Neural cell (in vitro differentiated cells): ENCODE measurements around the gene VPS35L. TPM values are rescaled to one million over a fixed set of nuclear protein-coding genes. Genes with fewer than 3 reads are reported as not detected.

ENCODE experiments used
- H2AFZ ChIP-seq: fragments of 200-600, 300-800 bp; sonication (generic), shearing (Covaris generic); 2 replicates; pipeline ENCODE4 v1.6.0; 2014; ENCODE audit warnings: low read depth, mild to moderate bottlenecking, antibody characterized with exemption, low read length, moderate library complexity
- H3F3A ChIP-seq: fragments of 200-600 bp; shearing (Covaris generic); 2 replicates; pipeline ENCODE4 v1.6.1; 2016; ENCODE audit warnings: mild to moderate bottlenecking, moderate library complexity, mixed read lengths, antibody characterized with exemption, low read length; ENCODE audit not compliant: insufficient read depth, poor library complexity, severe bottlenecking
- H3K27ac ChIP-seq: fragments of 200-600, 300-800 bp; sonication (generic), shearing (Covaris generic); 2 replicates; pipeline ENCODE4 v1.5.1; 2014; ENCODE audit warnings: mild to moderate bottlenecking, low read length, moderate library complexity
- H3K27me3 ChIP-seq: fragments of 300-800, 200-600 bp; sonication (generic), shearing (Covaris generic); 2 replicates; pipeline ENCODE4 v1.6.0; 2014; ENCODE audit warnings: mild to moderate bottlenecking, low read depth, low read length, moderate library complexity; ENCODE audit not compliant: insufficient read depth
- H3K36me3 ChIP-seq: fragments of 300-800, 200-600 bp; sonication (generic), shearing (Covaris generic); 2 replicates; pipeline ENCODE4 v1.5.1; 2014; ENCODE audit warnings: mild to moderate bottlenecking, antibody characterized with exemption, low read length, moderate library complexity; ENCODE audit not compliant: insufficient read depth
- H3K4me2 ChIP-seq: fragments of 300-800, 200-600 bp; sonication (generic), shearing (Covaris generic); 2 replicates; pipeline ENCODE4 v1.6.0; 2014; ENCODE audit warnings: mild to moderate bottlenecking, low read length
- H3K4me3 ChIP-seq: fragments of 300-800, 200-600 bp; sonication (generic), shearing (Covaris generic); 2 replicates; pipeline ENCODE4 v1.5.1; 2014; ENCODE audit warnings: mild to moderate bottlenecking, low read length, moderate library complexity
- H3K79me2 ChIP-seq: fragments of 200-600 bp; shearing (Covaris generic); replicated peaks from 2 replicates; pipeline ENCODE4 v1.6.0; 2014; ENCODE audit warnings: mild to moderate bottlenecking, low read length, moderate library complexity; ENCODE audit not compliant: insufficient read depth
- H3K9ac ChIP-seq: fragments of 300-800, 200-600 bp; sonication (generic), shearing (Covaris generic); 2 replicates; pipeline ENCODE4 v1.6.1; 2016; ENCODE audit warnings: mild to moderate bottlenecking, low read length, mixed read lengths
- H3K9me2 ChIP-seq: fragments of 200-600 bp; shearing (Covaris generic); 2 replicates; pipeline ENCODE4 v1.6.1; 2016; ENCODE audit warnings: mild to moderate bottlenecking, low read length, mixed read lengths; ENCODE audit not compliant: insufficient read depth
- H3K9me3 ChIP-seq: fragments of 200-600, 300-800 bp; sonication (generic), shearing (Covaris generic); 2 replicates; pipeline ENCODE4 v1.6.1; 2016; ENCODE audit warnings: mild to moderate bottlenecking, mixed run types, low read length, moderate library complexity, mixed read lengths
- H4K20me1 ChIP-seq: fragments of 200-600 bp; shearing (Covaris generic); 2 replicates; pipeline ENCODE4 v1.6.1; 2016; ENCODE audit warnings: mild to moderate bottlenecking, mixed run types; ENCODE audit not compliant: insufficient read depth
- EP300 ChIP-seq: fragments of 450-650 bp; conservative IDR thresholded peaks from 2 replicates; pipeline ENCODE4 v1.6.1; 2014; ENCODE audit warnings: antibody characterized with exemption, mild to moderate bottlenecking, moderate library complexity; ENCODE audit not compliant: poor library complexity, severe bottlenecking
- EZH2 ChIP-seq: fragments of 200-600, 300-800 bp; shearing (Covaris generic), sonication (generic); IDR thresholded peaks from 2 replicates; pipeline ENCODE4 v1.6.1; 2014; ENCODE audit warnings: antibody characterized with exemption, low read length, borderline replicate concordance, mild to moderate bottlenecking; ENCODE audit not compliant: insufficient read depth, poor library complexity, severe bottlenecking
- MXI1 ChIP-seq: fragments of 450-650 bp; conservative IDR thresholded peaks from 2 replicates; pipeline ENCODE4 v1.6.1; 2014; ENCODE audit warnings: antibody characterized with exemption, mild to moderate bottlenecking; ENCODE audit not compliant: poor library complexity, severe bottlenecking
- POLR2AphosphoS5 ChIP-seq: IDR thresholded peaks from 2 replicates; pipeline ENCODE4 v1.6.1; 2012
- RAD21 ChIP-seq: fragments of 450-650 bp; conservative IDR thresholded peaks from 2 replicates; pipeline ENCODE4 v1.6.1; 2014; ENCODE audit warnings: antibody characterized with exemption, mild to moderate bottlenecking, moderate library complexity
- SMC3 ChIP-seq: fragments of 450-650 bp; conservative IDR thresholded peaks from 2 replicates; pipeline ENCODE4 v1.6.1; 2014; ENCODE audit warnings: antibody characterized with exemption, mild to moderate bottlenecking, moderate library complexity; ENCODE audit not compliant: poor library complexity
- TAF1 ChIP-seq: IDR thresholded peaks from 2 replicates; pipeline ENCODE4 v1.6.1; 2012; ENCODE audit warnings: low read depth
- polyA plus RNA-seq: library from polyadenylated mRNA; depleted of rRNA; stranded (reverse); fragments of >200 nt; gene quantifications from 2 replicates; pipeline ENCODE4 v1.2.3, GENCODE V29; 2014
- TF ChIP-seq, protein P1 (sequence below): IDR thresholded peaks from 2 replicates; pipeline ENCODE4 v1.6.1; 2012; ENCODE audit warnings: borderline replicate concordance
- TF ChIP-seq, protein P2 (sequence below): fragments of 450-650 bp; IDR thresholded peaks from 2 replicates; pipeline ENCODE4 v1.5.1; 2014; ENCODE audit warnings: antibody characterized with exemption, mild to moderate bottlenecking, moderate library complexity; ENCODE audit not compliant: poor library complexity, severe bottlenecking

The VPS35L gene
- polyA plus RNA-seq, 1 donor from 2014 or later, result 29.8 TPM

DNA sequence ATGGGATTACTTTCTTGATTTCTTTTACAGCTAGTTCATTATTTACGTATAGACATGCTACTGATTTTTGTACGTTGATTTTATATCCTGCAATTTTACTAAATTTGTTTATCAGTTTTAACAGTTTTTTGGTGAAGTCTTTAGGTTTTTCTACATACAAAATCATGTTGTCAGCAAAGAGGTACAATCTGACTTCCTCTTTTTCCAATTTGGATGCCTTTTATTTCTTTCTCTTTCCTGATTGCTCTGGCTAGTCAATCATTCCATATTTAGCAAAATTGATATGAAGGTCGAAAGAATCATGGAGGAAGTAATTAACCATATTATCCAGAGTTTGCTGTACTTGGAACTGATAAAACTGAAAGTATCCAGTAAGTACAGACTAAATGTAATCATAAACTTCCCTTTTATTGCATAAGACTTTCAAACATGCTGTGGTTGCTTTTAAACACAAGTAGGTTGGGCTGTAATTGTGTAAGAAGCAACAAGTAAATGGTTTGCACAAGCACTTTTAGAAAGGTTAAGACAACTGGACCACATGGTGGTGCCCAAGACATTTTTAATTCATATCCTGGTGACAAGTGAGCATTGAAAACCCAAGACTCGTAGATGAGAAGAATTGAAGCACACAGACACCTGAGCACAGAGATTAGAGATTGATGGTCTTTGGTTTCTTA, 42.0 kb upstream of the VPS35L start:
- Histone ChIP-seq H2AFZ (no peak overlapping the region), H4K20me1 (no peaks in the 10 kb centered on the region), H3K9ac (no peak overlapping the region), H3F3A (no peaks in the 10 kb centered on the region), H3K4me2 (no peak overlapping the region), H3K27ac (no peak overlapping the region), H3K4me3 (no peak overlapping the region), H3K79me2 (peaks cover 10% of the 10 kb centered on the region), H3K27me3 (no peaks in the 10 kb centered on the region), H3K9me2 (no peaks in the 10 kb centered on the region), H3K9me3 (no peaks in the 10 kb centered on the region), H3K36me3 (peaks cover 20% of the 10 kb centered on the region)
- TF ChIP-seq POLR2AphosphoS5, result no peak
- TF ChIP-seq SMC3, result no peak
- TF ChIP-seq EP300, result no peak
- TF ChIP-seq MXI1, result no peak
- TF ChIP-seq, protein P1, sequence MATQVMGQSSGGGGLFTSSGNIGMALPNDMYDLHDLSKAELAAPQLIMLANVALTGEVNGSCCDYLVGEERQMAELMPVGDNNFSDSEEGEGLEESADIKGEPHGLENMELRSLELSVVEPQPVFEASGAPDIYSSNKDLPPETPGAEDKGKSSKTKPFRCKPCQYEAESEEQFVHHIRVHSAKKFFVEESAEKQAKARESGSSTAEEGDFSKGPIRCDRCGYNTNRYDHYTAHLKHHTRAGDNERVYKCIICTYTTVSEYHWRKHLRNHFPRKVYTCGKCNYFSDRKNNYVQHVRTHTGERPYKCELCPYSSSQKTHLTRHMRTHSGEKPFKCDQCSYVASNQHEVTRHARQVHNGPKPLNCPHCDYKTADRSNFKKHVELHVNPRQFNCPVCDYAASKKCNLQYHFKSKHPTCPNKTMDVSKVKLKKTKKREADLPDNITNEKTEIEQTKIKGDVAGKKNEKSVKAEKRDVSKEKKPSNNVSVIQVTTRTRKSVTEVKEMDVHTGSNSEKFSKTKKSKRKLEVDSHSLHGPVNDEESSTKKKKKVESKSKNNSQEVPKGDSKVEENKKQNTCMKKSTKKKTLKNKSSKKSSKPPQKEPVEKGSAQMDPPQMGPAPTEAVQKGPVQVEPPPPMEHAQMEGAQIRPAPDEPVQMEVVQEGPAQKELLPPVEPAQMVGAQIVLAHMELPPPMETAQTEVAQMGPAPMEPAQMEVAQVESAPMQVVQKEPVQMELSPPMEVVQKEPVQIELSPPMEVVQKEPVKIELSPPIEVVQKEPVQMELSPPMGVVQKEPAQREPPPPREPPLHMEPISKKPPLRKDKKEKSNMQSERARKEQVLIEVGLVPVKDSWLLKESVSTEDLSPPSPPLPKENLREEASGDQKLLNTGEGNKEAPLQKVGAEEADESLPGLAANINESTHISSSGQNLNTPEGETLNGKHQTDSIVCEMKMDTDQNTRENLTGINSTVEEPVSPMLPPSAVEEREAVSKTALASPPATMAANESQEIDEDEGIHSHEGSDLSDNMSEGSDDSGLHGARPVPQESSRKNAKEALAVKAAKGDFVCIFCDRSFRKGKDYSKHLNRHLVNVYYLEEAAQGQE, result no peak
- TF ChIP-seq RAD21, result no peak
- TF ChIP-seq TAF1, result no peak
- TF ChIP-seq, protein P2, sequence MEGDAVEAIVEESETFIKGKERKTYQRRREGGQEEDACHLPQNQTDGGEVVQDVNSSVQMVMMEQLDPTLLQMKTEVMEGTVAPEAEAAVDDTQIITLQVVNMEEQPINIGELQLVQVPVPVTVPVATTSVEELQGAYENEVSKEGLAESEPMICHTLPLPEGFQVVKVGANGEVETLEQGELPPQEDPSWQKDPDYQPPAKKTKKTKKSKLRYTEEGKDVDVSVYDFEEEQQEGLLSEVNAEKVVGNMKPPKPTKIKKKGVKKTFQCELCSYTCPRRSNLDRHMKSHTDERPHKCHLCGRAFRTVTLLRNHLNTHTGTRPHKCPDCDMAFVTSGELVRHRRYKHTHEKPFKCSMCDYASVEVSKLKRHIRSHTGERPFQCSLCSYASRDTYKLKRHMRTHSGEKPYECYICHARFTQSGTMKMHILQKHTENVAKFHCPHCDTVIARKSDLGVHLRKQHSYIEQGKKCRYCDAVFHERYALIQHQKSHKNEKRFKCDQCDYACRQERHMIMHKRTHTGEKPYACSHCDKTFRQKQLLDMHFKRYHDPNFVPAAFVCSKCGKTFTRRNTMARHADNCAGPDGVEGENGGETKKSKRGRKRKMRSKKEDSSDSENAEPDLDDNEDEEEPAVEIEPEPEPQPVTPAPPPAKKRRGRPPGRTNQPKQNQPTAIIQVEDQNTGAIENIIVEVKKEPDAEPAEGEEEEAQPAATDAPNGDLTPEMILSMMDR, result no peak
- TF ChIP-seq EZH2, result no peak

DNA sequence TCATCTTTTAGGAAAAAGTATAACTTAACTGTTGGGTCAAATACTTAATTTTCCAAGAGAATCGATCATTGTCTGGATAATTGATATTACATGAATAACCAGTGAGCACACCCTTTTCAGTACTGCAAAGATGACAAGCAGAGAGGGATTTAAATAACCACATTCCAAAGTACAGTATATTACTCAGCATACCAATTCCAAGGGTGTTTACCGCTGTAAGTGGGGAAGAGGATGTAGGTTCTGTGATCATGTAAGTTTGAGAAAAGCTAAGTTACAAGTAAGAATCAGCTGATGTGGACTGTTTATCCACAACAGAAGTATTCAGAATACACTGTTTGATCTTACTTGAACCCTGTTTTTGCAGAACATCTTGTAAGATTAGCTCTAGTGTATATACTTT, 39.7 kb upstream of the VPS35L start:
- H3K9me2 ChIP-seq, result no peaks in the 10 kb centered on the region
- TF ChIP-seq RAD21, result no peak
- H3F3A ChIP-seq, result no peaks in the 10 kb centered on the region
- H3K9ac ChIP-seq, result no peak overlapping the region
- H2AFZ ChIP-seq, result no peak overlapping the region
- H3K9me3 ChIP-seq, result no peaks in the 10 kb centered on the region
- H4K20me1 ChIP-seq, result no peaks in the 10 kb centered on the region
- H3K4me3 ChIP-seq, result no peak overlapping the region
- H3K79me2 ChIP-seq, result peaks cover 32% of the 10 kb centered on the region
- peaks cover 20% of the 10 kb centered on the region for H3K36me3 ChIP-seq
- H3K27ac ChIP-seq, result no peak overlapping the region
- no peaks in the 10 kb centered on the region for H3K27me3 ChIP-seq
- no peak overlapping the region for H3K4me2 ChIP-seq
